GM18498 (cell line): ENCODE data around the gene AUTS2.

Experiments used
- ATAC-seq: cut with Tn5 transposase; IDR thresholded peaks from one replicate; pipeline ENCODE4 v1.9.1; 2021; ENCODE audit warnings: mild to moderate bottlenecking, moderate library complexity; ENCODE audit not compliant: unreplicated experiment

The AUTS2 gene

GRCh38 chr7:70416347-70416985, 818.2 kb downstream of the AUTS2 start:
- no peak for ATAC-seq

- ATAC-seq = no peak
These were observed 818.8 kb downstream of the AUTS2 start for GRCh38 chr7:70416986-70417655.

- no peak for ATAC-seq
These were observed 821.5 kb downstream of the AUTS2 start for GRCh38 chr7:70419526-70420380.

GRCh38 chr7:70420381-70420662, 822.0 kb downstream of the AUTS2 start:
- no peak for ATAC-seq

- no peak for ATAC-seq
These were observed 823.0 kb downstream of the AUTS2 start for GRCh38 chr7:70421319-70421718.

- no peak for ATAC-seq
These were observed 828.1 kb downstream of the AUTS2 start for GRCh38 chr7:70426249-70426880.

GRCh38 chr7:70432567-70433001, 834.3 kb downstream of the AUTS2 start:
- no peak for ATAC-seq

GRCh38 chr7:70434376-70434775, 836.1 kb downstream of the AUTS2 start:
- no peak for ATAC-seq

- ATAC-seq = no peak
These were observed 836.5 kb downstream of the AUTS2 start for GRCh38 chr7:70434821-70435220.

GRCh38 chr7:70435634-70436033, 837.4 kb downstream of the AUTS2 start:
- ATAC-seq = no peak

GRCh38 chr7:70436790-70437350, 838.6 kb downstream of the AUTS2 start:
- ATAC-seq = no peak

- no peak for ATAC-seq
These were observed 841.4 kb downstream of the AUTS2 start for GRCh38 chr7:70439651-70440050.

GRCh38 chr7:70446448-70447143, 848.3 kb downstream of the AUTS2 start:
- ATAC-seq = no peak

- ATAC-seq = no peak
These were observed 850.1 kb downstream of the AUTS2 start for GRCh38 chr7:70448312-70448906.

- ATAC-seq = no peak
These were observed 852.5 kb downstream of the AUTS2 start for GRCh38 chr7:70450731-70451130.

GRCh38 chr7:70455925-70456324, 857.6 kb downstream of the AUTS2 start:
- peak; percentile 26 for ATAC-seq

GRCh38 chr7:70456719-70457118, 858.4 kb downstream of the AUTS2 start:
- peak; percentile 63 for ATAC-seq

GRCh38 chr7:70457482-70457881, 859.2 kb downstream of the AUTS2 start:
- no peak for ATAC-seq

- ATAC-seq = no peak
These were observed 859.8 kb downstream of the AUTS2 start for GRCh38 chr7:70457883-70458680.
